Natural killer cell (primary cell): ENCODE data around the gene NRXN3. TPM values are rescaled to one million over a fixed set of nuclear protein-coding genes. Genes with fewer than 3 reads are reported as not detected.

ENCODE experiments used
- ATAC-seq, 3 donors: fragments of 150-1000 bp in 2 of 3; fragments of 200-7000 bp in 1 of 3; cut with Tn5 transposase; 1 replicate in 1 of 3; 2 replicates in 2 of 3; pipeline ENCODE4 v1.10.0; 2021; ENCODE audit warnings: mild to moderate bottlenecking in 2 of 3, moderate library complexity in 2 of 3
- DNase-seq, 2 donors: peaks; one replicate each; pipeline versions ENCODE4 v3.0.0 to v3.0.0-alpha.2; 2013 to 2021; ENCODE audit warnings: mixed read lengths in 1 of 2
- H3K27ac ChIP-seq: one replicate; pipeline ENCODE4 v1.5.1; 2013; ENCODE audit warnings: mild to moderate bottlenecking, low read length
- H3K27me3 ChIP-seq: one replicate; pipeline ENCODE4 v1.6.1; 2013; ENCODE audit warnings: low read length; ENCODE audit not compliant: control insufficient read depth, insufficient read depth
- H3K36me3 ChIP-seq: one replicate; pipeline ENCODE4 v1.6.1; 2013; ENCODE audit warnings: low read length; ENCODE audit not compliant: control insufficient read depth, insufficient read depth
- H3K4me1 ChIP-seq: one replicate; pipeline ENCODE4 v1.6.1; 2013; ENCODE audit warnings: low read length; ENCODE audit not compliant: control insufficient read depth, insufficient read depth
- H3K4me3 ChIP-seq: one replicate; pipeline ENCODE4 v1.5.1; 2013; ENCODE audit warnings: low read length
- H3K9me3 ChIP-seq: one replicate; pipeline ENCODE4 v1.6.1; 2013; ENCODE audit warnings: low read length; ENCODE audit not compliant: control insufficient read depth, insufficient read depth
- H3K27ac Mint-ChIP-seq, 2 donors: one replicate each; pipeline ENCODE4 v1.8.0; 2022; ENCODE audit warnings: mild to moderate bottlenecking in 2 of 2, mixed read lengths in 2 of 2, moderate library complexity in 1 of 2
- H3K27me3 Mint-ChIP-seq, 2 donors: one replicate each; pipeline ENCODE4 v1.8.0; 2022; ENCODE audit warnings: low read depth in 2 of 2, mixed read lengths in 2 of 2
- H3K36me3 Mint-ChIP-seq: one replicate; pipeline ENCODE4 v1.8.0; 2022; ENCODE audit warnings: mixed read lengths
- H3K4me1 Mint-ChIP-seq, 2 donors: one replicate each; pipeline ENCODE4 v1.8.0; 2022; ENCODE audit warnings: mixed read lengths in 2 of 2
- H3K4me3 Mint-ChIP-seq: one replicate; pipeline ENCODE4 v1.8.0; 2022; ENCODE audit warnings: mild to moderate bottlenecking, moderate library complexity, mixed read lengths
- H3K9me3 Mint-ChIP-seq, 2 donors: one replicate each; pipeline ENCODE4 v1.8.0; 2022; ENCODE audit warnings: mixed read lengths in 2 of 2
- WGBS: methylation state at CpG from one replicate; pipeline ENCODE4 v1.1.7; 2013; ENCODE audit warnings: missing lambda C conversion rate; ENCODE audit not compliant: insufficient coverage; 5-methylcytosine and 5-hydroxymethylcytosine counted together
- intact Hi-C: fragments of 100-400 bp; cut with micrococcal nuclease; formaldehyde crosslinking; loops from one replicate; pipeline ENCODE4 v1.14.2; 2022
- total RNA-seq, 4 donors: library from RNA; stranded (reverse); fragments of 120-200 nt in 1 of 4; gene quantifications; one replicate each; pipeline versions ENCODE4 v1.2.3 to v1.2.4, GENCODE V29; 2013 to 2022
- TF ChIP-seq, protein P1 (sequence below): fragments of 200-600 bp; IDR thresholded peaks from one replicate; pipeline ENCODE4 v1.8.0; 2022; ENCODE audit warnings: antibody characterized with exemption

NRXN3 gene
- total RNA-seq, 3 donors from 2014 or later (not counting 1 experiment from before 2014, with no cell fraction given), result not detected

DNA sequence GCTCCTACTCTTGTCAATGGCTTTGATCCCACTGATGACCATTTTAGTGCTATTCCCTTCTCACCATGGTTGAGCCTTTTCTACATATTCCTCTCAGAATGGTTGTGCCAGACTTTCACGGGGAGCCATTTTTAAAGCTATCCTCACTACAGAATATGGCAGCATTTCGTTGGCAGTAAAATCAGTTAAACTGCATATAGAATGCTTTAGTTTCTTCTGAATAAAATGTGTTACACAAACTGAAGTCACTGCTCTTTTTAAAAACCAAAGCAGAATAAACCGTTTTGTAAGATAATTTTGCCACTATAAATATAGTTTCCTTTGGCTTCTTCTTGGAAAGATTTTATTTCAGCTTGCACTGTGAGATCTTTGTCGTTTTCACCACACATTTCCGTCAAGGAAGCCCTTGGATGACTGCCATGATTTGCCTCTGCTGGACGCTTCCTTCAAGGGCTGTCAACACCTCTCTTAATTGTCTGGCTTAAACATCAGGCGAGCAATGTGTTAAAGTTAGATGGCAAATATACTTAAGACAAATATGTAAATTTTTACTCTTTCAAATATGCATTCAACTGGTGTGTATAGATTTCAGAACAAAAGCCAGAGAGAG is 1416.9 kb downstream of the NRXN3 start:
- Mint-ChIP-seq H3K4me1 (no peaks in the 10 kb centered on the region), H3K27ac (no peak overlapping the region), H3K36me3 (no peaks in the 10 kb centered on the region), H3K9me3 (peaks cover 2 to 6% of the 10 kb centered on the region in 2 donors), H3K27me3 (no peaks in the 10 kb centered on the region), H3K4me3 (no peak overlapping the region)
- 54% methylated on average over 4 of the region's 7 CpGs for WGBS
- H3K4me3 ChIP-seq, result no peak overlapping the region
- TF ChIP-seq, protein P1, sequence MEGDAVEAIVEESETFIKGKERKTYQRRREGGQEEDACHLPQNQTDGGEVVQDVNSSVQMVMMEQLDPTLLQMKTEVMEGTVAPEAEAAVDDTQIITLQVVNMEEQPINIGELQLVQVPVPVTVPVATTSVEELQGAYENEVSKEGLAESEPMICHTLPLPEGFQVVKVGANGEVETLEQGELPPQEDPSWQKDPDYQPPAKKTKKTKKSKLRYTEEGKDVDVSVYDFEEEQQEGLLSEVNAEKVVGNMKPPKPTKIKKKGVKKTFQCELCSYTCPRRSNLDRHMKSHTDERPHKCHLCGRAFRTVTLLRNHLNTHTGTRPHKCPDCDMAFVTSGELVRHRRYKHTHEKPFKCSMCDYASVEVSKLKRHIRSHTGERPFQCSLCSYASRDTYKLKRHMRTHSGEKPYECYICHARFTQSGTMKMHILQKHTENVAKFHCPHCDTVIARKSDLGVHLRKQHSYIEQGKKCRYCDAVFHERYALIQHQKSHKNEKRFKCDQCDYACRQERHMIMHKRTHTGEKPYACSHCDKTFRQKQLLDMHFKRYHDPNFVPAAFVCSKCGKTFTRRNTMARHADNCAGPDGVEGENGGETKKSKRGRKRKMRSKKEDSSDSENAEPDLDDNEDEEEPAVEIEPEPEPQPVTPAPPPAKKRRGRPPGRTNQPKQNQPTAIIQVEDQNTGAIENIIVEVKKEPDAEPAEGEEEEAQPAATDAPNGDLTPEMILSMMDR, result no peak
- DNase-seq (no peak), ATAC-seq (no peak)
- H3K4me1 ChIP-seq, result no peaks in the 10 kb centered on the region
- no peaks in the 10 kb centered on the region for H3K36me3 ChIP-seq
- no peaks in the 10 kb centered on the region for H3K27me3 ChIP-seq
- no peak overlapping the region for H3K27ac ChIP-seq
- H3K9me3 ChIP-seq, result no peaks in the 10 kb centered on the region
- intact Hi-C loops, result no loop called here

DNA sequence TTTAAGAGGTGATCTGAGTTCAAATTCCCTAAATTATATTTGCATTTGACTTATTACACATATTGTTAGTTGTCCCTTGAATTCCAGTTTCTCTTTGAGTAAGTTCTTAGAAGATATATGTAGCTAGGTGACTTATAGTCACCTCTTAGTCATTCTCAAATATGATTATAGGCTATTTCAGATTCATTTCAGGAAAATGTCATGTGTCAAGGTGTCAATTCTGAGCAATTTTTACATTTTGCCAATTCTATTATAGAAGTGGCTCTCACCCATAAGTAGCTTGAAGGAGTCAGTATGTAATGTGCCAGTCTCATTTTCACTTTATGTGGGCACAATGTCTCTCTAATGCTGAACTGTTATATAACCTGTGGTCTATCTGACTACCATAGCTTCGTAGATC is 1417.7 kb downstream of the NRXN3 start:
- Histone ChIP-seq H3K27me3 (no peaks in the 10 kb centered on the region), H3K9me3 (no peaks in the 10 kb centered on the region), H3K27ac (no peak overlapping the region), H3K36me3 (no peaks in the 10 kb centered on the region), H3K4me3 (no peak overlapping the region), H3K4me1 (no peaks in the 10 kb centered on the region)
- Mint-ChIP-seq H3K36me3 (no peaks in the 10 kb centered on the region), H3K27me3 (no peaks in the 10 kb centered on the region), H3K4me3 (no peak overlapping the region), H3K27ac (no peak overlapping the region), H3K4me1 (no peaks in the 10 kb centered on the region), H3K9me3 (peaks cover 2 to 6% of the 10 kb centered on the region in 2 donors)
- TF ChIP-seq, protein P1, result no peak
- ATAC-seq, result no peak
- 43% methylated on average over 1 of the region's 1 CpG for WGBS
- intact Hi-C loops, result no loop called here
- DNase-seq, result no peak

DNA sequence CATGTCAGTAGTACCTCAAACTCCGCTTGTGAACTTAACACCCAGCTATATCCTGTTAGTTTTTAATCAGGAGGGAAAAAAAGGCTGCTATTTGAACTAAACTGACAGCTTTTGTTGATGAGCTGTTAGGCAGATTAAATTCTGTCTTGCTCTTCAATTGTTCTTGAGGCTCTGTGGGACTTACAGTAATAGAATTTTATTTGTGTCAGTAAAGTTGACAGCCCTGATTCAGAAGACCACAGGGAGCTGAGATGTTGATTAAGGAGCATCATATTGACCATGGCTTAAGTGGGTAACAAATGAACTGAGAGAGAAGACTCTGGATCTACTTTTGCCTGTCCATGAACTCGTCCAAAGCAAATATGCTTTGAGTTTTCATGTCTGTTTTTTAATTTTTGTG is 1418.2 kb downstream of the NRXN3 start:
- no peak overlapping the region for H3K27ac ChIP-seq
- no peak for ATAC-seq
- TF ChIP-seq, protein P1, result no peak
- H3K4me1 ChIP-seq, result no peaks in the 10 kb centered on the region
- H3K4me1 Mint-ChIP-seq, result no peaks in the 10 kb centered on the region
- intact Hi-C loops, result no loop called here
- WGBS, result 43% methylated on average over 2 of the region's 2 CpGs
- no peak overlapping the region for H3K4me3 ChIP-seq
- H3K36me3 Mint-ChIP-seq, result no peaks in the 10 kb centered on the region
- H3K36me3 ChIP-seq, result no peaks in the 10 kb centered on the region
- no peak overlapping the region for H3K4me3 Mint-ChIP-seq
- no peak for DNase-seq
- no peak overlapping the region for H3K27ac Mint-ChIP-seq
- H3K27me3 ChIP-seq, result no peaks in the 10 kb centered on the region
- no peaks in the 10 kb centered on the region for H3K27me3 Mint-ChIP-seq
- no peaks in the 10 kb centered on the region for H3K9me3 ChIP-seq
- peaks cover 2 to 6% of the 10 kb centered on the region in 2 donors for H3K9me3 Mint-ChIP-seq

DNA sequence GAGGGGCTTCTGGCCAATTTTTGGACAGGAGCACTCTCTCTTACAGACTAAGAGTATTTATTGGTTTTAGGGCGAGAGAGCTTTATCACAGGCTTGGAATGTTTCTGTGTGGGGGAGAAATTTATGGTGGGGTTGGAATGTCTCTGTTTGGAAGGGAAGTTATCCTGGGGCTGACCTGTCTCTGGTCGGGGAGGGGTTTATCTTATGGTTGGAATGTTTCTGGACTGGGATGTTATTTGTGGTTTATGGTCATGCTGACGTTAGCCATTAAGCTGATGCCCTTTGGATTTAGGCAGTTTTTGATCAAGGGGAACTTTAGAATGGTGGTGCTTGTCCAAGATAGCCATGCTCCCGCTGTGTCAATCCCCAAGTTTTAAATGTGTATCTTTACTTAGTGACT is 1426.4 kb downstream of the NRXN3 start:
- Mint-ChIP-seq H3K4me1 (no peaks in the 10 kb centered on the region), H3K27me3 (no peaks in the 10 kb centered on the region), H3K36me3 (no peaks in the 10 kb centered on the region), H3K9me3 (peaks cover 0 to 6% of the 10 kb centered on the region in 2 donors), H3K27ac (no peak overlapping the region), H3K4me3 (no peak overlapping the region)
- no peaks in the 10 kb centered on the region for H3K4me1 ChIP-seq
- no peak for DNase-seq
- H3K9me3 ChIP-seq, result no peaks in the 10 kb centered on the region
- no peaks in the 10 kb centered on the region for H3K27me3 ChIP-seq
- TF ChIP-seq, protein P1, result no peak
- 76% methylated on average over 4 of the region's 4 CpGs for WGBS
- no peaks in the 10 kb centered on the region for H3K36me3 ChIP-seq
- H3K4me3 ChIP-seq, result no peak overlapping the region
- no peak for ATAC-seq
- H3K27ac ChIP-seq, result no peak overlapping the region
- intact Hi-C loops, result no loop called here
